Retina (tissue), 1 donor: ENCODE data around the gene FSTL3.

Experiments
- DNase-seq: peaks from one replicate; pipeline ENCODE4 v3.0.0-alpha.2; 2016

FSTL3 gene

GRCh38 chr19:645912-646778 lies 30.0 kb upstream of the FSTL3 start:
- no peak for DNase-seq

GRCh38 chr19:646779-647565 lies 29.2 kb upstream of the FSTL3 start:
- DNase-seq = no peak

GRCh38 chr19:647566-648284 lies 28.5 kb upstream of the FSTL3 start:
- DNase-seq = no peak

GRCh38 chr19:648305-648704 lies 27.9 kb upstream of the FSTL3 start:
- no peak for DNase-seq

- no peak for DNase-seq
Measured at GRCh38 chr19:648904-649801, 27.0 kb upstream of the FSTL3 start.

- no peak for DNase-seq
Measured at GRCh38 chr19:650121-650520, 26.1 kb upstream of the FSTL3 start.

- no peak for DNase-seq
Measured at GRCh38 chr19:651114-651818, 24.9 kb upstream of the FSTL3 start.

- DNase-seq = no peak
Measured at GRCh38 chr19:651991-652390, 24.2 kb upstream of the FSTL3 start.

GRCh38 chr19:652467-653389 lies 23.5 kb upstream of the FSTL3 start:
- no peak for DNase-seq

- DNase-seq = no peak
Measured at GRCh38 chr19:653425-653824, 22.8 kb upstream of the FSTL3 start.

GRCh38 chr19:655691-656090 lies 20.5 kb upstream of the FSTL3 start:
- no peak for DNase-seq

GRCh38 chr19:656751-657559 lies 19.2 kb upstream of the FSTL3 start:
- DNase-seq = no peak

GRCh38 chr19:657611-658010 lies 18.6 kb upstream of the FSTL3 start:
- no peak for DNase-seq

- no peak for DNase-seq
Measured at GRCh38 chr19:658059-658839, 17.9 kb upstream of the FSTL3 start.

GRCh38 chr19:658916-659839 lies 17.0 kb upstream of the FSTL3 start:
- DNase-seq = no peak

- DNase-seq = no peak
Measured at GRCh38 chr19:660793-661426, 15.3 kb upstream of the FSTL3 start.
